Neural cell (in vitro differentiated cells): ENCODE data around the gene INTS6.

Experiments
- CTCF ChIP-seq: fragments of 450-650 bp; IDR thresholded peaks from 2 replicates; pipeline ENCODE4 v1.5.1; 2014; ENCODE audit warnings: antibody characterized with exemption, mild to moderate bottlenecking, moderate library complexity; ENCODE audit not compliant: poor library complexity, severe bottlenecking
- EP300 ChIP-seq: fragments of 450-650 bp; conservative IDR thresholded peaks from 2 replicates; pipeline ENCODE4 v1.6.1; 2014; ENCODE audit warnings: antibody characterized with exemption, mild to moderate bottlenecking, moderate library complexity; ENCODE audit not compliant: poor library complexity, severe bottlenecking
- EZH2 ChIP-seq: fragments of 200-600, 300-800 bp; shearing (Covaris generic), sonication (generic); IDR thresholded peaks from 2 replicates; pipeline ENCODE4 v1.6.1; 2014; ENCODE audit warnings: antibody characterized with exemption, low read length, borderline replicate concordance, mild to moderate bottlenecking; ENCODE audit not compliant: insufficient read depth, poor library complexity, severe bottlenecking
- MXI1 ChIP-seq: fragments of 450-650 bp; conservative IDR thresholded peaks from 2 replicates; pipeline ENCODE4 v1.6.1; 2014; ENCODE audit warnings: antibody characterized with exemption, mild to moderate bottlenecking; ENCODE audit not compliant: poor library complexity, severe bottlenecking
- POLR2AphosphoS5 ChIP-seq: IDR thresholded peaks from 2 replicates; pipeline ENCODE4 v1.6.1; 2012
- RAD21 ChIP-seq: fragments of 450-650 bp; conservative IDR thresholded peaks from 2 replicates; pipeline ENCODE4 v1.6.1; 2014; ENCODE audit warnings: antibody characterized with exemption, mild to moderate bottlenecking, moderate library complexity
- REST ChIP-seq: IDR thresholded peaks from 2 replicates; pipeline ENCODE4 v1.6.1; 2012; ENCODE audit warnings: borderline replicate concordance
- SMC3 ChIP-seq: fragments of 450-650 bp; conservative IDR thresholded peaks from 2 replicates; pipeline ENCODE4 v1.6.1; 2014; ENCODE audit warnings: antibody characterized with exemption, mild to moderate bottlenecking, moderate library complexity; ENCODE audit not compliant: poor library complexity

GRCh38 chr13:51329606-51330005, 123.2 kb downstream of the INTS6 start:
- TF ChIP-seq CTCF (no peak), POLR2AphosphoS5 (no peak), SMC3 (no peak), RAD21 (no peak), REST (no peak), EP300 (no peak), MXI1 (no peak), EZH2 (no peak)
